ENCODE data around the gene SERPINI2. TPM values are rescaled to one million over a fixed set of nuclear protein-coding genes. Genes with fewer than 3 reads are reported as not detected.

The SERPINI2 gene
- total and polyA plus RNA-seq, 2 of the 8 experiments (the other 6 are each of a cell fraction or from before 2014, with no cell fraction given) = 0.26 TPM; not detected in 1

DNA sequence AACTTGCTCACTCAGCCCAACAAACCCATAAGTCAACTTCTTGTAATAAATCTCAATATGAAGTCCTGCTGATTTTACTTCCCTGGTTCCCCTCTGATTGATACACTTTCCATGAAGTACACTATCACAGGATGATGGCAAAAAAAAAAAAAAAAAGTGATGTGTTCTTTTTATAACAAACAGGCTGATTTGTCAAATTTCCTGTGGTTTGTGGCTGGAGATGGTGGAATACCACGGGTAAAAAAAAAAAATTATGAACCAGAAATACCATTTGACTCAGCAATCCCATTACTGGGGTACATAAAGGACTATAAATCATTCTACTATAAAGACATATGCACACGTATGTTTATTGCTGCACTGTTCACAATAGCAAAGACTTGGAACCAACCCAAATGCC is 10.7 kb upstream of the SERPINI2 start (continued):
- TF ChIP-seq, protein P1, sequence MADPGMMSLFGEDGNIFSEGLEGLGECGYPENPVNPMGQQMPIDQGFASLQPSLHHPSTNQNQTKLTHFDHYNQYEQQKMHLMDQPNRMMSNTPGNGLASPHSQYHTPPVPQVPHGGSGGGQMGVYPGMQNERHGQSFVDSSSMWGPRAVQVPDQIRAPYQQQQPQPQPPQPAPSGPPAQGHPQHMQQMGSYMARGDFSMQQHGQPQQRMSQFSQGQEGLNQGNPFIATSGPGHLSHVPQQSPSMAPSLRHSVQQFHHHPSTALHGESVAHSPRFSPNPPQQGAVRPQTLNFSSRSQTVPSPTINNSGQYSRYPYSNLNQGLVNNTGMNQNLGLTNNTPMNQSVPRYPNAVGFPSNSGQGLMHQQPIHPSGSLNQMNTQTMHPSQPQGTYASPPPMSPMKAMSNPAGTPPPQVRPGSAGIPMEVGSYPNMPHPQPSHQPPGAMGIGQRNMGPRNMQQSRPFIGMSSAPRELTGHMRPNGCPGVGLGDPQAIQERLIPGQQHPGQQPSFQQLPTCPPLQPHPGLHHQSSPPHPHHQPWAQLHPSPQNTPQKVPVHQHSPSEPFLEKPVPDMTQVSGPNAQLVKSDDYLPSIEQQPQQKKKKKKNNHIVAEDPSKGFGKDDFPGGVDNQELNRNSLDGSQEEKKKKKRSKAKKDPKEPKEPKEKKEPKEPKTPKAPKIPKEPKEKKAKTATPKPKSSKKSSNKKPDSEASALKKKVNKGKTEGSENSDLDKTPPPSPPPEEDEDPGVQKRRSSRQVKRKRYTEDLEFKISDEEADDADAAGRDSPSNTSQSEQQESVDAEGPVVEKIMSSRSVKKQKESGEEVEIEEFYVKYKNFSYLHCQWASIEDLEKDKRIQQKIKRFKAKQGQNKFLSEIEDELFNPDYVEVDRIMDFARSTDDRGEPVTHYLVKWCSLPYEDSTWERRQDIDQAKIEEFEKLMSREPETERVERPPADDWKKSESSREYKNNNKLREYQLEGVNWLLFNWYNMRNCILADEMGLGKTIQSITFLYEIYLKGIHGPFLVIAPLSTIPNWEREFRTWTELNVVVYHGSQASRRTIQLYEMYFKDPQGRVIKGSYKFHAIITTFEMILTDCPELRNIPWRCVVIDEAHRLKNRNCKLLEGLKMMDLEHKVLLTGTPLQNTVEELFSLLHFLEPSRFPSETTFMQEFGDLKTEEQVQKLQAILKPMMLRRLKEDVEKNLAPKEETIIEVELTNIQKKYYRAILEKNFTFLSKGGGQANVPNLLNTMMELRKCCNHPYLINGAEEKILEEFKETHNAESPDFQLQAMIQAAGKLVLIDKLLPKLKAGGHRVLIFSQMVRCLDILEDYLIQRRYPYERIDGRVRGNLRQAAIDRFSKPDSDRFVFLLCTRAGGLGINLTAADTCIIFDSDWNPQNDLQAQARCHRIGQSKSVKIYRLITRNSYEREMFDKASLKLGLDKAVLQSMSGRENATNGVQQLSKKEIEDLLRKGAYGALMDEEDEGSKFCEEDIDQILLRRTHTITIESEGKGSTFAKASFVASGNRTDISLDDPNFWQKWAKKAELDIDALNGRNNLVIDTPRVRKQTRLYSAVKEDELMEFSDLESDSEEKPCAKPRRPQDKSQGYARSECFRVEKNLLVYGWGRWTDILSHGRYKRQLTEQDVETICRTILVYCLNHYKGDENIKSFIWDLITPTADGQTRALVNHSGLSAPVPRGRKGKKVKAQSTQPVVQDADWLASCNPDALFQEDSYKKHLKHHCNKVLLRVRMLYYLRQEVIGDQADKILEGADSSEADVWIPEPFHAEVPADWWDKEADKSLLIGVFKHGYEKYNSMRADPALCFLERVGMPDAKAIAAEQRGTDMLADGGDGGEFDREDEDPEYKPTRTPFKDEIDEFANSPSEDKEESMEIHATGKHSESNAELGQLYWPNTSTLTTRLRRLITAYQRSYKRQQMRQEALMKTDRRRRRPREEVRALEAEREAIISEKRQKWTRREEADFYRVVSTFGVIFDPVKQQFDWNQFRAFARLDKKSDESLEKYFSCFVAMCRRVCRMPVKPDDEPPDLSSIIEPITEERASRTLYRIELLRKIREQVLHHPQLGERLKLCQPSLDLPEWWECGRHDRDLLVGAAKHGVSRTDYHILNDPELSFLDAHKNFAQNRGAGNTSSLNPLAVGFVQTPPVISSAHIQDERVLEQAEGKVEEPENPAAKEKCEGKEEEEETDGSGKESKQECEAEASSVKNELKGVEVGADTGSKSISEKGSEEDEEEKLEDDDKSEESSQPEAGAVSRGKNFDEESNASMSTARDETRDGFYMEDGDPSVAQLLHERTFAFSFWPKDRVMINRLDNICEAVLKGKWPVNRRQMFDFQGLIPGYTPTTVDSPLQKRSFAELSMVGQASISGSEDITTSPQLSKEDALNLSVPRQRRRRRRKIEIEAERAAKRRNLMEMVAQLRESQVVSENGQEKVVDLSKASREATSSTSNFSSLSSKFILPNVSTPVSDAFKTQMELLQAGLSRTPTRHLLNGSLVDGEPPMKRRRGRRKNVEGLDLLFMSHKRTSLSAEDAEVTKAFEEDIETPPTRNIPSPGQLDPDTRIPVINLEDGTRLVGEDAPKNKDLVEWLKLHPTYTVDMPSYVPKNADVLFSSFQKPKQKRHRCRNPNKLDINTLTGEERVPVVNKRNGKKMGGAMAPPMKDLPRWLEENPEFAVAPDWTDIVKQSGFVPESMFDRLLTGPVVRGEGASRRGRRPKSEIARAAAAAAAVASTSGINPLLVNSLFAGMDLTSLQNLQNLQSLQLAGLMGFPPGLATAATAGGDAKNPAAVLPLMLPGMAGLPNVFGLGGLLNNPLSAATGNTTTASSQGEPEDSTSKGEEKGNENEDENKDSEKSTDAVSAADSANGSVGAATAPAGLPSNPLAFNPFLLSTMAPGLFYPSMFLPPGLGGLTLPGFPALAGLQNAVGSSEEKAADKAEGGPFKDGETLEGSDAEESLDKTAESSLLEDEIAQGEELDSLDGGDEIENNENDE (IDR thresholded peaks at IDR 0.05; ENCODE audit: insufficient replicate concordance, low read length) = no peak
- TF ChIP-seq JUND (IDR thresholded peaks at IDR 0.05; ENCODE audit: low read length) (no peak), CTBP2 (IDR thresholded peaks at IDR 0.05; ENCODE audit: borderline replicate concordance, insufficient read depth, insufficient read length, low read length) (no peak), PHF8 (conservative IDR thresholded peaks at IDR 0.05; ENCODE audit: low read depth, low read length) (no peak), TBP (IDR thresholded peaks at IDR 0.05; ENCODE audit: low read depth, low read length) (no peak), ZNF274 (IDR thresholded peaks at IDR 0.05; ENCODE audit: borderline replicate concordance, extremely low read depth, low read length) (no peak), CHD1 (IDR thresholded peaks at IDR 0.05; ENCODE audit: low read depth, low read length) (no peak), POLR2A (IDR thresholded peaks at IDR 0.05; ENCODE audit: control extremely low read depth in 1 of 2, low read depth in 2 of 2, low read length in 2 of 2) (no peak), EP300 (IDR thresholded peaks at IDR 0.05; ENCODE audit: borderline replicate concordance in 1 of 2, low read depth in 2 of 2, low read length in 2 of 2) (no peak), TEAD4 (IDR thresholded peaks at IDR 0.05; ENCODE audit: low read depth, low read length) (no peak), HDAC2 (IDR thresholded peaks at IDR 0.05; ENCODE audit: borderline replicate concordance in 1 of 2, low read depth in 2 of 2, low read length in 2 of 2) (no peak), JUN (IDR thresholded peaks at IDR 0.05; ENCODE audit: low read depth, low read length) (no peak)

Measured in H1 (cell line).